Colonic mucosa (tissue), 4 donors: ENCODE measurements around the gene SLPI. TPM values are rescaled to one million over a fixed set of nuclear protein-coding genes. Genes with fewer than 3 reads are reported as not detected.

Experiments used
- DNase-seq: peaks from one replicate; pipeline ENCODE4 v3.0.0-alpha.2; 2020
- H3K27ac ChIP-seq: fragments of 200-600 bp; one replicate; pipeline ENCODE4 v1.8.0; 2021
- H3K27me3 ChIP-seq: fragments of 200-600 bp; one replicate; pipeline ENCODE4 v1.8.0; 2021
- H3K36me3 ChIP-seq: fragments of 200-600 bp; one replicate; pipeline ENCODE4 v1.8.0; 2021
- H3K4me1 ChIP-seq: fragments of 200-600 bp; one replicate; pipeline ENCODE4 v1.8.0; 2021; ENCODE audit warnings: mild to moderate bottlenecking
- H3K4me3 ChIP-seq: fragments of 200-600 bp; one replicate; pipeline ENCODE4 v1.8.0; 2021
- H3K9ac ChIP-seq, 2 donors: one replicate each; pipeline ENCODE4 v1.7.0; 2013; ENCODE audit warnings: control low read depth in 2 of 2, low read depth in 2 of 2, low read length in 2 of 2
- H3K9me3 ChIP-seq: fragments of 200-600 bp; one replicate; pipeline ENCODE4 v1.8.0; 2021
- intact Hi-C: fragments of 100-400 bp; cut with DNase I; formaldehyde crosslinking; loops from one replicate; pipeline ENCODE4 v1.14.1; 2022
- total RNA-seq, 2 donors: library from RNA; stranded (reverse); fragmentation: NEBNext Ultra II Directional in 1 of 2; extraction: Animal tissue kit (Norgen Biotek cat#: 25700) in 1 of 2; gene quantifications; one replicate each; pipeline ENCODE4 v1.2.1, GENCODE V29; 2021
- TF ChIP-seq, protein P1 (sequence below): fragments of 200-600 bp; IDR thresholded peaks from one replicate; pipeline ENCODE4 v1.8.0; 2022; ENCODE audit warnings: antibody characterized with exemption, mild to moderate bottlenecking
- donor health status: healthy.
- donor health status: DM: no; HTN: no; CAD: no.
- donor health status: DM: no; HTN: no; CAD: no.

The SLPI gene
- total RNA-seq, 2 donors from 2014 or later = 109 to 113 TPM

GRCh38 chr20:45258259-45258658 lies 3.9 kb upstream of the SLPI start:
- TF ChIP-seq, protein P1, sequence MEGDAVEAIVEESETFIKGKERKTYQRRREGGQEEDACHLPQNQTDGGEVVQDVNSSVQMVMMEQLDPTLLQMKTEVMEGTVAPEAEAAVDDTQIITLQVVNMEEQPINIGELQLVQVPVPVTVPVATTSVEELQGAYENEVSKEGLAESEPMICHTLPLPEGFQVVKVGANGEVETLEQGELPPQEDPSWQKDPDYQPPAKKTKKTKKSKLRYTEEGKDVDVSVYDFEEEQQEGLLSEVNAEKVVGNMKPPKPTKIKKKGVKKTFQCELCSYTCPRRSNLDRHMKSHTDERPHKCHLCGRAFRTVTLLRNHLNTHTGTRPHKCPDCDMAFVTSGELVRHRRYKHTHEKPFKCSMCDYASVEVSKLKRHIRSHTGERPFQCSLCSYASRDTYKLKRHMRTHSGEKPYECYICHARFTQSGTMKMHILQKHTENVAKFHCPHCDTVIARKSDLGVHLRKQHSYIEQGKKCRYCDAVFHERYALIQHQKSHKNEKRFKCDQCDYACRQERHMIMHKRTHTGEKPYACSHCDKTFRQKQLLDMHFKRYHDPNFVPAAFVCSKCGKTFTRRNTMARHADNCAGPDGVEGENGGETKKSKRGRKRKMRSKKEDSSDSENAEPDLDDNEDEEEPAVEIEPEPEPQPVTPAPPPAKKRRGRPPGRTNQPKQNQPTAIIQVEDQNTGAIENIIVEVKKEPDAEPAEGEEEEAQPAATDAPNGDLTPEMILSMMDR = no peak
- no peak overlapping the region for H3K9ac ChIP-seq
- intact Hi-C loops = no loop called here
- H3K4me3 ChIP-seq = no peak overlapping the region
- DNase-seq = no peak
- H3K4me1 ChIP-seq = peaks cover 6% of the 10 kb centered on the region
- no peaks in the 10 kb centered on the region for H3K27me3 ChIP-seq
- H3K36me3 ChIP-seq = no peaks in the 10 kb centered on the region
- H3K27ac ChIP-seq = no peak overlapping the region
- no peaks in the 10 kb centered on the region for H3K9me3 ChIP-seq

- no peak for DNase-seq
- H3K27ac ChIP-seq = no peak overlapping the region
- H3K36me3 ChIP-seq = no peaks in the 10 kb centered on the region
- H3K4me1 ChIP-seq = peaks cover 6% of the 10 kb centered on the region
- TF ChIP-seq, protein P1 = no peak
- no peak overlapping the region for H3K9ac ChIP-seq
- no peaks in the 10 kb centered on the region for H3K27me3 ChIP-seq
- H3K4me3 ChIP-seq = no peak overlapping the region
- intact Hi-C loops = no loop called here
- no peaks in the 10 kb centered on the region for H3K9me3 ChIP-seq
Observed at GRCh38 chr20:45257711-45258110, 3.3 kb upstream of the SLPI start.

DNA sequence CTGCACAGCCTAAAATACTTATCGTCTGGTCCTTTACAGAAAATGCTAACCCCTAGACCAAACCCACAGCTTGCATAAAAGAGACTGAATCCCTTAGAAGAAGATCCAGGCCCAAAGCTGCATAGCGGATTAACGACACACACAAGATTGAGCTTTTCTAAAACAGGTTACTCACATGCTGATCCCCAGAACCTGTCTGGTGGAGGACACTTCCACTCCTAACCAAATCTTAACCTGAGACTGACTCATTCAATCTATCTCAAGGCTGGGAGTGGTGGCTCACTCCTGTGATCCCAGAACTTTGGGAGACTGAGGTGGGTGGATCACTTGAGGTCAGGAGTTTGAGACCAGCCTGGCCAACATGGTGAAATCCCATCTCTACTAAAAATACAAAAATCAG lies 2.8 kb upstream of the SLPI start:
- H3K27me3 ChIP-seq = no peaks in the 10 kb centered on the region
- no peak overlapping the region for H3K27ac ChIP-seq
- no peak overlapping the region for H3K4me3 ChIP-seq
- DNase-seq = no peak
- H3K9me3 ChIP-seq = no peaks in the 10 kb centered on the region
- H3K4me1 ChIP-seq = peaks cover 6% of the 10 kb centered on the region
- H3K36me3 ChIP-seq = no peaks in the 10 kb centered on the region
- intact Hi-C loops = no loop called here
- no peak overlapping the region for H3K9ac ChIP-seq
- TF ChIP-seq, protein P1 = no peak

- Histone ChIP-seq H3K4me1 (peaks cover 6% of the 10 kb centered on the region), H3K36me3 (no peaks in the 10 kb centered on the region), H3K4me3 (no peak overlapping the region), H3K27me3 (no peaks in the 10 kb centered on the region), H3K27ac (no peak overlapping the region), H3K9me3 (no peaks in the 10 kb centered on the region), H3K9ac (no peak overlapping the region)
- no peak for DNase-seq
- TF ChIP-seq, protein P1 = no peak
- intact Hi-C loops = no loop called here
Observed at GRCh38 chr20:45253261-45253660, 1.1 kb downstream of the SLPI start.

- no peak for DNase-seq
- Histone ChIP-seq H3K9me3 (no peaks in the 10 kb centered on the region), H3K27me3 (no peaks in the 10 kb centered on the region), H3K27ac (no peak overlapping the region), H3K9ac (no peak overlapping the region), H3K4me1 (peaks cover 6% of the 10 kb centered on the region), H3K4me3 (no peak overlapping the region), H3K36me3 (no peaks in the 10 kb centered on the region)
- TF ChIP-seq, protein P1 = no peak
- intact Hi-C loops = no loop called here
Observed at GRCh38 chr20:45251884-45252560, 2.3 kb downstream of the SLPI start.
